GM10266 (cell line): ENCODE measurements around the gene LRPAP1.

Source experiments
- DNase-seq: peaks from one replicate; pipeline ENCODE4 v3.0.0; 2012; ENCODE audit errors: extremely low spot score
- TF ChIP-seq, protein P1 (sequence below): IDR thresholded peaks from 2 replicates; pipeline ENCODE4 v1.5.1; 2012; ENCODE audit warnings: mild to moderate bottlenecking, low read depth; ENCODE audit not compliant: control insufficient read depth, insufficient read depth; ENCODE audit errors: missing control alignments

Gene LRPAP1

GRCh38 chr4:3517731-3518510, 14.3 kb downstream of the LRPAP1 start:
- TF ChIP-seq, protein P1, sequence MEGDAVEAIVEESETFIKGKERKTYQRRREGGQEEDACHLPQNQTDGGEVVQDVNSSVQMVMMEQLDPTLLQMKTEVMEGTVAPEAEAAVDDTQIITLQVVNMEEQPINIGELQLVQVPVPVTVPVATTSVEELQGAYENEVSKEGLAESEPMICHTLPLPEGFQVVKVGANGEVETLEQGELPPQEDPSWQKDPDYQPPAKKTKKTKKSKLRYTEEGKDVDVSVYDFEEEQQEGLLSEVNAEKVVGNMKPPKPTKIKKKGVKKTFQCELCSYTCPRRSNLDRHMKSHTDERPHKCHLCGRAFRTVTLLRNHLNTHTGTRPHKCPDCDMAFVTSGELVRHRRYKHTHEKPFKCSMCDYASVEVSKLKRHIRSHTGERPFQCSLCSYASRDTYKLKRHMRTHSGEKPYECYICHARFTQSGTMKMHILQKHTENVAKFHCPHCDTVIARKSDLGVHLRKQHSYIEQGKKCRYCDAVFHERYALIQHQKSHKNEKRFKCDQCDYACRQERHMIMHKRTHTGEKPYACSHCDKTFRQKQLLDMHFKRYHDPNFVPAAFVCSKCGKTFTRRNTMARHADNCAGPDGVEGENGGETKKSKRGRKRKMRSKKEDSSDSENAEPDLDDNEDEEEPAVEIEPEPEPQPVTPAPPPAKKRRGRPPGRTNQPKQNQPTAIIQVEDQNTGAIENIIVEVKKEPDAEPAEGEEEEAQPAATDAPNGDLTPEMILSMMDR = no peak
- DNase-seq = no peak

GRCh38 chr4:3516836-3517730, 15.1 kb downstream of the LRPAP1 start:
- TF ChIP-seq, protein P1 = no peak

GRCh38 chr4:3516061-3516835, 16.0 kb downstream of the LRPAP1 start:
- no peak for DNase-seq
- TF ChIP-seq, protein P1 = no peak

More at GRCh38 chr4:3516836-3517730, 15.1 kb downstream of the LRPAP1 start:
- no peak for DNase-seq

DNA sequence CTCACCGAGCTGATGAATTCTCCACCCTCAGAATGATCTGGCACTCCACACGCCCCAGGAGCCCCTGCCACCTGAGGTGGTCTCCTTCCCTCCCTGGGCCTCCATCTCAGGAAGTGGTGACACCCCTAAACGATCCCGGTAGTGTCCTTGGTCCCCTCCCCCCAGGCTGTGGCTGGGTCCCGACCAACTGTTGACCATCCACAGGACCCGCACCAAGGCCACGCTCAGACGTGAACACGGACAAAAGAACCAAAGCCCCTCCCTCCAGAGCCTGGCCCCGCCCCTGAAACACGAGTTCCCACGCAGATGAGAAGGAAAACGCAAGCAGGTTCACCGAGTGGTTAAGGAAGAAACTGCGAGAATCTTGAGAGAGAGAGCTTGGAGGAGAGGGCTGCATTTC, 16.6 kb downstream of the LRPAP1 start:
- TF ChIP-seq, protein P1 = no peak
- no peak for DNase-seq

- TF ChIP-seq, protein P1 = no peak
- no peak for DNase-seq
Measured at GRCh38 chr4:3514806-3515501, 17.3 kb downstream of the LRPAP1 start.

GRCh38 chr4:3514221-3514780, 17.9 kb downstream of the LRPAP1 start:
- TF ChIP-seq, protein P1 = no peak
- DNase-seq = no peak
